ENCODE measurements around the gene HOXD1. TPM values are rescaled to one million over a fixed set of nuclear protein-coding genes. Genes with fewer than 3 reads are reported as not detected.

The HOXD1 gene
- polyA plus RNA-seq, 4 donors, result 1.00 to 8.2 TPM; not detected in 2

DNA sequence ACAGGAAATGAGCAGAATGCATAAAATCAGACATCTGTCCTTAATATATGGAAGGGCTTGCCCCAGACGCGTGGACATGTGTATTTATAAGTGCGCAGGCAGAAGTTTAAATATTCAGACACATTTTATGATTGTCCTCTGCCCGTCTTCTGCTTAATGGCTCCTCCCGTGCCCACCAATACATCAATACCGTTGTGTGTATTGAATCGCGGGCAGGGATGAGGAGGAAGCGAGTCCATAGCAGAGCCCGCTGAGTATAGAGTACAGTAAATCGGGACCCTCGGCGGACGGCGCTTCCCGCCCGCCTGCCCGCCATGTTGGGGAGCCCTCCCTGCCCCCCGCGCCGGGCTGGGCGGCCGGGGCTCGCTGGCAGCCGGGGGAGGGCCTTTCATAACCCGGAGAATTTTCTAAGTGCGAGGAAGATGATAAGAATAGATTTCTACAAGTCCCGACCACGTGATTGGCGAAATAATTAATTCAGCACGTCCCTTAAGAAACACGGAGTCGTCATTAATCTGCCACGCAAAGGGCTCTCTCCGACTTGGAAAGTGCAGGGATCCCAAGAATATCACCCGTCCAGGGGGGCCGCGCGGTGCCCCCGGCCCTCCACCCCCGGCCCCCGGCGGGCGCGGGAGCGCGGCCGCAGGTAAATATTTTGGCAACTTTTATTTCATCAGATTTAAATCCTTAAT is 31.5 kb upstream of the HOXD1 start, which contains the start of gene HOXD3:
Gene HOXD3 (plus strand): TSS at position 501 of the 692 bp plus-strand sequence. CDS start 11,808 bp downstream, outside the sequence.
- no peaks in the 10 kb centered on the region for H3K9me3 ChIP-seq (ENCODE audit: control insufficient read depth in 2 of 2, insufficient read depth in 1 of 2, low read depth in 1 of 2, low read length in 1 of 2)
- 3 to 9% (median 7%) methylated on average over 48 of the region's 48 CpGs for WGBS, 3 donors
- DNase-seq, result no peak
- peaks cover 0 to 2% (median 0%) of the 10 kb centered on the region in 3 donors for H3K36me3 ChIP-seq (ENCODE audit: control insufficient read depth in 3 of 3, insufficient read depth in 2 of 3, low read depth in 1 of 3, low read length in 3 of 3)
- no peak for FAIRE-seq
- H3K4me1 ChIP-seq (ENCODE audit: control insufficient read depth in 3 of 3, insufficient read depth in 2 of 3, low read depth in 1 of 3, low read length in 2 of 3), result peaks cover 0 to 6% (median 0%) of the 10 kb centered on the region in 3 donors
- H3K27me3 ChIP-seq (ENCODE audit: control insufficient read depth in 3 of 3, insufficient read depth in 3 of 3, low read length in 3 of 3), result peaks cover 6 to 95% (median 52%) of the 10 kb centered on the region in 3 donors
- peak within 1 kb of the TSS in 1 of 3 donors; percentile 24 for H3K27ac ChIP-seq (ENCODE audit: low read depth in 1 of 3, low read length in 2 of 3)
- H3K4me3 ChIP-seq (ENCODE audit: low read depth in 1 of 3, low read length in 3 of 3), result peak within 1 kb of the TSS in 2 of 3 donors; percentile 8 to 16

DNA sequence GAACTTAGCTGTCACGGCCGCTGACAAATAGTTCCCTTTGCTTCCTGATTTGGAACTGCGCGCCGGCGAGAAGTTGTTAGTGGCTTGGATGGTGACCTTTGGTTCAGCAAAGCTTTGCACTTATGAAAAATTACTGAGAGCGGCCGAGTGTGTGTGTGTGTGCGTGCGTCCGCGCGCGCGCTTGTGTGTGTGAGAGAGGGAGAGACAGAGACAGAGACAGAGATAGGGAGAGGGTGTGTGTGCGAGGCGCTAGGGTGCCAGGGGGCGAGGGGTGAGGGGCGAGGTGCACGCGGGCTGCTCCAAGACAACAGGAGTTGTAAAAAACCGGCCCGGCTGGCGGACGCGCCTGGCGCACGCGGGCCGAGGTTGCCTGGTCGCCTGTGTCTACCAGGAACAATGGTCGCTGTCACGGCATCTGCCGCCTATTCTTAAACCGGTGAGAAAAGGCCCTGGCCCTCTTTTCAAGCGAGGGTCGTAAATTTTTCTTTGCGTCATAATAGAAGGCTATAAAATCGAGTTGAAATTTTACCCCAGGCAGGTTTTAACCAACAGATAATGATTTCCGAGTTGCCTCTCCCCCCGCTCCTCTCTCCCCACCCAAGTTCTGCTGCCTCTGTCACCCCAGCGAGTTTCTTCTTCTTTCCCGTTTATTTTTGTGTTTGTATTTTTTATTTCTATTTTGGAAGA is 30.8 kb upstream of the HOXD1 start:
- WGBS, 3 donors, result 4 to 7% (median 7%) methylated on average over 43 of the region's 43 CpGs
- peaks cover 0 to 6% (median 0%) of the 10 kb centered on the region in 3 donors for H3K4me1 ChIP-seq (ENCODE audit: control insufficient read depth in 3 of 3, insufficient read depth in 2 of 3, low read depth in 1 of 3, low read length in 2 of 3)
- DNase-seq (peak; percentile 5 to 65), FAIRE-seq (no peak)
- peaks cover 5 to 96% (median 54%) of the 10 kb centered on the region in 3 donors for H3K27me3 ChIP-seq (ENCODE audit: control insufficient read depth in 3 of 3, insufficient read depth in 3 of 3, low read length in 3 of 3)
- H3K36me3 ChIP-seq (ENCODE audit: control insufficient read depth in 3 of 3, insufficient read depth in 2 of 3, low read depth in 1 of 3, low read length in 3 of 3), result peaks cover 0 to 2% (median 0%) of the 10 kb centered on the region in 3 donors
- peak overlapping the region in 1 of 3 donors; percentile 24 for H3K27ac ChIP-seq (ENCODE audit: low read depth in 1 of 3, low read length in 2 of 3)
- no peaks in the 10 kb centered on the region for H3K9me3 ChIP-seq (ENCODE audit: control insufficient read depth in 2 of 2, insufficient read depth in 1 of 2, low read depth in 1 of 2, low read length in 1 of 2)
- H3K4me3 ChIP-seq (ENCODE audit: low read depth in 1 of 3, low read length in 3 of 3), result peak overlapping the region in 2 of 3 donors; percentile 8 to 16

DNA sequence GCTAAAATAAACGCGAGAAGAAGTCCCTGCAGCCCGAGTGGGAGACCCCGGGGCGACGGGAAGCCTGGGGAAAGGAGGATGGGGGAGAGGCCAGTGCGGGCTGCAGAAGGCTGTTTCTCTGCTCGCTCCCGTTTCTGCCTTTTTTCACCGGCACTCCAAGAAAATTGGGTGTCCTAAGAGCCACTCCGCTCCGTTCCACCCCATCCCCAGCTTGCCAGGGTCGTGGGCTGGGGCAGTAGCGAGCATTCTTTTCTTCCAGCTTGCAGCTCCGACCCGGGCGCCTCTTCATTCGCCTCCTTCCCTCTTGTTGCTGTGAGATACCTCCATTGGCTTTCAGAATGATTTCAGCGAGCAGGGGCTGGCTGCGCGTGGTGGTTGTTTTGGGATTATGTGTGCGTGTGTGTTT is 30.3 kb upstream of the HOXD1 start:
- peaks cover 5 to 96% (median 53%) of the 10 kb centered on the region in 3 donors for H3K27me3 ChIP-seq (ENCODE audit: control insufficient read depth in 3 of 3, insufficient read depth in 3 of 3, low read length in 3 of 3)
- peak overlapping the region in 1 of 3 donors; percentile 24 for H3K27ac ChIP-seq (ENCODE audit: low read depth in 1 of 3, low read length in 2 of 3)
- no peaks in the 10 kb centered on the region for H3K9me3 ChIP-seq (ENCODE audit: control insufficient read depth in 2 of 2, insufficient read depth in 1 of 2, low read depth in 1 of 2, low read length in 1 of 2)
- peaks cover 0 to 6% (median 0%) of the 10 kb centered on the region in 3 donors for H3K4me1 ChIP-seq (ENCODE audit: control insufficient read depth in 3 of 3, insufficient read depth in 2 of 3, low read depth in 1 of 3, low read length in 2 of 3)
- WGBS, 3 donors, result 7 to 12% (median 10%) methylated on average over 22 of the region's 22 CpGs
- peak overlapping the region in 1 of 3 donors; percentile 8 for H3K4me3 ChIP-seq (ENCODE audit: low read depth in 1 of 3, low read length in 3 of 3)
- no peaks in the 10 kb centered on the region for H3K36me3 ChIP-seq (ENCODE audit: control insufficient read depth in 3 of 3, insufficient read depth in 2 of 3, low read depth in 1 of 3, low read length in 3 of 3)
- DNase-seq (no peak), FAIRE-seq (no peak)

DNA sequence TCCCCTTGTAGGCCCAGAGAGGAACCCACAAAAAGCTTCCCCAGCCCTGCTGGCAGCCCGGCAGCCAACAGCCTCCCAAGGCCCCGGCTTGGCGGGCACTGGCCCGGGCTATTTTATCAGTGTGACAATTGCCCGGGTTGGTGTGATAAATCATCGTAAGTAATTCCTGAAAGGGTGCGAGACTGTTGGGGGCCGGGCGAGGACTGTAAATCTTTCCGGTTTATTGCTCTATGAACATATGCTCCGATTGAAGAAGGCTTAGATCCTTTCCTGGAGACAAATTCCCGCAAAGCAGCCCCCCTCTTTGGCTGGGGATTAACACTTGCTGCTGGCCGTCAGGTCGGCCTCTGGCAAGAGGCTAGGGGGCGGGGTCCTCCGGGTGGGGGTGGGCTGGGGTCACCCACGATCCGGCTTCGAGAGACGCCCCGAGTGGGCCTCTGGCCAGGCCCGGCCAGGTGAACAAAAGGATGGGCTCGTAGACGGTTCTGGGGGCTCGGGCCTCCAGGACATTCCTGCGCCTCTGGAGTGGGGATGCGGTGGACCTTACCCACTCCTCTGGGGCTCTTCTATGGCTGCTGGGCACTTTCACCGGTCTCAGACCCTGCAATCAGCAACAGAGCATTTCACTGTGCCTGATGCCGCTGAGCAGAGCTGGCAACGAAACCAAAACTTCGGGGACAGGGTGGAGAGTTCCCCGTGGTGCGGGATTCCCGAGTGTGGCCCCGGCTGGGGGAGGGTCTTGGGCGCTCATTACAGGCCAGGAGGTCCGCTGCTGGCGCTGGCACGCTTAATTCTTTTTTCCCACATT is 29.4 kb upstream of the HOXD1 start:
- WGBS, 3 donors, result 7 to 17% (median 12%) methylated on average over 39 of the region's 39 CpGs
- Histone ChIP-seq H3K27me3 (ENCODE audit: control insufficient read depth in 3 of 3, insufficient read depth in 3 of 3, low read length in 3 of 3) (peaks cover 5 to 98% (median 56%) of the 10 kb centered on the region in 3 donors), H3K27ac (ENCODE audit: low read depth in 1 of 3, low read length in 2 of 3) (no peak overlapping the region), H3K9me3 (ENCODE audit: control insufficient read depth in 2 of 2, insufficient read depth in 1 of 2, low read depth in 1 of 2, low read length in 1 of 2) (peaks cover 0 to 2% of the 10 kb centered on the region in 2 donors), H3K4me1 (ENCODE audit: control insufficient read depth in 3 of 3, insufficient read depth in 2 of 3, low read depth in 1 of 3, low read length in 2 of 3) (peaks cover 0 to 6% (median 0%) of the 10 kb centered on the region in 3 donors), H3K4me3 (ENCODE audit: low read depth in 1 of 3, low read length in 3 of 3) (no peak overlapping the region), H3K36me3 (ENCODE audit: control insufficient read depth in 3 of 3, insufficient read depth in 2 of 3, low read depth in 1 of 3, low read length in 3 of 3) (no peaks in the 10 kb centered on the region)
- FAIRE-seq (no peak), DNase-seq (no peak)

DNA sequence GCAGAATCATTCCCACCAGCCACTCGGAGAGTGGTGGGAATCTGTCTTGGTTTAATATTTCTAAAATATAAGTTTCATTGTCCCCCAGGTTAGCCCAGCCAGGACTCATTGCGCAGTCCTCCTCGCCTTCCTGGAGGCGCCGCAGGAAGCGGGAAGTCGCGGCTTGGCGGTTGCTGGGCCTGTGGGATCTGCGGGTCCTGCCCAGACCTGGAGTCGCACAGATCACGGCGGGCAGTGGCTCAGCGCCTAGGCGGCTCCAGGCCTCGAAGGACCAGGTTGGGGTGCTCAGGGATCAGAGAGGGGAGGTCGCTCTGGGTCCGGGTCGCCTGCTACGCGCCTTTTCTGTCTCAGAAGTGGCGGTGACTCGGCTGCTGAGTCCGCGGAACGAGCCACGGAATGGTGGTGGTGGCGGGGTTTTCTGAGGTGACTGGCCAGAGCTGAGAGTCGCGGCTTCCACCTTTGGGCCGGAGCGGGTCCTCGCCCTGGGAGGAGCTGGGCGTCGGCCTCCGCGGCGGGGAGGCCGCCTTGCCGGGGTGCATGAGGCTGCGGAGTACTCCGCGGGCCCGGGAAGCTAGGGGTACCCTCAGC is 28.7 kb upstream of the HOXD1 start:
- peaks cover 0 to 9% (median 0%) of the 10 kb centered on the region in 3 donors for H3K4me1 ChIP-seq (ENCODE audit: control insufficient read depth in 3 of 3, insufficient read depth in 2 of 3, low read depth in 1 of 3, low read length in 2 of 3)
- no peak for DNase-seq
- peaks cover 0 to 2% of the 10 kb centered on the region in 2 donors for H3K9me3 ChIP-seq (ENCODE audit: control insufficient read depth in 2 of 2, insufficient read depth in 1 of 2, low read depth in 1 of 2, low read length in 1 of 2)
- no peaks in the 10 kb centered on the region for H3K36me3 ChIP-seq (ENCODE audit: control insufficient read depth in 3 of 3, insufficient read depth in 2 of 3, low read depth in 1 of 3, low read length in 3 of 3)
- no peak overlapping the region for H3K4me3 ChIP-seq (ENCODE audit: low read depth in 1 of 3, low read length in 3 of 3)
- peaks cover 5 to 98% (median 61%) of the 10 kb centered on the region in 3 donors for H3K27me3 ChIP-seq (ENCODE audit: control insufficient read depth in 3 of 3, insufficient read depth in 3 of 3, low read length in 3 of 3)
- 6 to 12% (median 10%) methylated on average over 41 to 44 of the region's 44 CpGs for WGBS, 3 donors
- FAIRE-seq, result no peak
- no peak overlapping the region for H3K27ac ChIP-seq (ENCODE audit: low read depth in 1 of 3, low read length in 2 of 3)

DNA sequence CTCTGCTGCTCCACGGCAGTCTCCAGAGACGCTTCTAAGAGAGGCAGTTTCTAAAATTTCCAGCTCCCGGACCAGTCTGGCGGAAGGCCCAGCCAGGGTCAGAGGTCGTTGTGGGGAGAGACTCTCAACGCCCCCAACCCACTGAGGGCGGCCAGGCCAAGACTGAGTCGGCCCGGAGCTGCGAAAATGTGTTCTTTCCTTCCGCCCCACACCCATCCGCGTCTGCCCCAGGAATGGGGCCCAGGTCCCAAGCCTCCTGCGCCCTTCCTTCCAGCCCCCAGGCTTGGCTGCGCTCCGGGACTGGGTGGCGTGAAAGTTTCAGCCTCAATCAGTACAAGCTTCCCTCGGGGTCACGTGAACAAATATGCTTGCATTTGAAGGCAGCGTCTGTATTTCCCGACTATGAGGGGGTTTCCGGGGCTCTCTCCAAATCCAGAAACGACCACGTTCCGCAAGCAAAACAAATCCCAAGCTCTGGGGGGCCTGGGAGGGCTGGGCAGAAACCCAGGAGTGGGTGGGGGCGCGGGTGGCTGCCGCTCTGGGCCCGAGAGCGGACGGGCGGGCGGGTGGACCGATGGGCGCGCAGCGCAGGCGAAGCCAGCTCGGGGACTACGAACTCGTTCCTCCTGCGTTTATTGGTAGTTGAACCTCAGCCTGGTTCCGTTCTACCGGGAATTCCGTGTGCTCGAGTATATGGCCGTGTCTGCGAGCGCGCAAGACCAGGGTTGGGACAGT is 28.1 kb upstream of the HOXD1 start:
- Histone ChIP-seq H3K4me1 (ENCODE audit: control insufficient read depth in 3 of 3, insufficient read depth in 2 of 3, low read depth in 1 of 3, low read length in 2 of 3) (peaks cover 0 to 12% (median 0%) of the 10 kb centered on the region in 3 donors), H3K4me3 (ENCODE audit: low read depth in 1 of 3, low read length in 3 of 3) (no peak overlapping the region), H3K27me3 (ENCODE audit: control insufficient read depth in 3 of 3, insufficient read depth in 3 of 3, low read length in 3 of 3) (peaks cover 5 to 98% (median 64%) of the 10 kb centered on the region in 3 donors), H3K9me3 (ENCODE audit: control insufficient read depth in 2 of 2, insufficient read depth in 1 of 2, low read depth in 1 of 2, low read length in 1 of 2) (peaks cover 0 to 2% of the 10 kb centered on the region in 2 donors), H3K27ac (ENCODE audit: low read depth in 1 of 3, low read length in 2 of 3) (no peak overlapping the region), H3K36me3 (ENCODE audit: control insufficient read depth in 3 of 3, insufficient read depth in 2 of 3, low read depth in 1 of 3, low read length in 3 of 3) (no peaks in the 10 kb centered on the region)
- FAIRE-seq, result no peak
- WGBS, 3 donors, result 14 to 20% (median 17%) methylated on average over 49 to 50 of the region's 50 CpGs
- no peak for DNase-seq

DNA sequence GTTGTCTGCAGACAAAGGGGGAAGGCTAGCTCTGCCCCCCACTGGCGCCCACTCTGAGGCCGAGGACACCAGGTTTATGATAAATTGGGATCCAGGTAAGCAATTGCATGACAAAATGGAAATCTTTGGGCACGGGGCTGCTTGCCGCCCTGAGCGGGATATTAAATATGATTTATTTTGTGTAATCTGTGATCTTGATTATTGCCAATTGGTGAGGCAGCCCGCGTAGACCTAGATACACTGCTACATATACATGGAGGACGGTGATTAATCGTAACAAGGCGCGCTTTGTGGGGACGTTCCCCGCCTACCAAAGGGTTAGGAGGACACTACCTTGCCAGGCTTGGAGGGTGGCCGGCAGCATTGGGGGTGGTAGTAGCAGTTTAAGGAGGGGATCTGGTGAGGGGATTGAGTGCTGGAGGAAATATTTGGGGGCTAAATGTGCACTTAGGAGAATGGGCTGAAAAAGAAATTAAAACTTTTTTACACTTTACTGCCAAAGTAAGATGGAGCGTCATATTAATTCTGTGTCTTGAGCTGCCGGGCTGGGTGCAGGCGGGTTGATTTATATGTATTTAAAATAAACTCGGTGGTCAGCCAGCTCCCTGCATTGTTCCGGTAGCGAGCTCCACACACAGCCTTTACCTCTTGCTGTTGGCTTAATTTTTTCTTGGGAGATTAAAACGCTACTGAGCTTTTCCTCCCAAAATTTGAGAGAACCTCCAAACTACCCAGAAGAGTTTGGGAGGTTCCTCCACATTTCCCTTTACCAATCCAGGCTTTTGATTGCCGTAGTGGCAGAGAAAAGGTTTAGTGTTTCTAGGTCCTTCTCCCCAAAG is 27.3 kb upstream of the HOXD1 start:
- FAIRE-seq (no peak), DNase-seq (no peak)
- H3K27ac ChIP-seq (ENCODE audit: low read depth in 1 of 3, low read length in 2 of 3), result no peak overlapping the region
- no peak overlapping the region for H3K4me3 ChIP-seq (ENCODE audit: low read depth in 1 of 3, low read length in 3 of 3)
- peaks cover 5 to 100% (median 63%) of the 10 kb centered on the region in 3 donors for H3K27me3 ChIP-seq (ENCODE audit: control insufficient read depth in 3 of 3, insufficient read depth in 3 of 3, low read length in 3 of 3)
- 18 to 21% (median 20%) methylated on average over 22 of the region's 22 CpGs for WGBS, 3 donors
- peaks cover 0 to 12% (median 0%) of the 10 kb centered on the region in 3 donors for H3K4me1 ChIP-seq (ENCODE audit: control insufficient read depth in 3 of 3, insufficient read depth in 2 of 3, low read depth in 1 of 3, low read length in 2 of 3)
- H3K36me3 ChIP-seq (ENCODE audit: control insufficient read depth in 3 of 3, insufficient read depth in 2 of 3, low read depth in 1 of 3, low read length in 3 of 3), result no peaks in the 10 kb centered on the region
- peaks cover 0 to 2% of the 10 kb centered on the region in 2 donors for H3K9me3 ChIP-seq (ENCODE audit: control insufficient read depth in 2 of 2, insufficient read depth in 1 of 2, low read depth in 1 of 2, low read length in 1 of 2)
